NB4 (cell line): ENCODE data around the gene DSCAML1.

Experiments used
- DNase-seq: peaks from one replicate; pipeline ENCODE4 v3.0.0; 2010; ENCODE audit warnings: low read depth
- H3K4me3 ChIP-seq: one replicate; pipeline ENCODE4 v1.5.1; 2011; ENCODE audit warnings: mild to moderate bottlenecking, low read depth, low read length, moderate library complexity
- MAX ChIP-seq: IDR thresholded peaks from 2 replicates; pipeline ENCODE4 v1.6.1; 2011; ENCODE audit warnings: low read depth, low read length
- MYC ChIP-seq: IDR thresholded peaks from 2 replicates; pipeline ENCODE4 v1.6.1; 2011; ENCODE audit warnings: low read depth, low read length
- POLR2A ChIP-seq: IDR thresholded peaks from 2 replicates; pipeline ENCODE4 v1.6.1; 2011; ENCODE audit warnings: mild to moderate bottlenecking; ENCODE audit not compliant: insufficient read length; ENCODE audit errors: extremely low read depth
- TF ChIP-seq, protein P1 (sequence below): IDR thresholded peaks from one replicate; pipeline ENCODE4 v1.5.1; 2012; ENCODE audit warnings: low read depth, low read length

The DSCAML1 gene

DNA sequence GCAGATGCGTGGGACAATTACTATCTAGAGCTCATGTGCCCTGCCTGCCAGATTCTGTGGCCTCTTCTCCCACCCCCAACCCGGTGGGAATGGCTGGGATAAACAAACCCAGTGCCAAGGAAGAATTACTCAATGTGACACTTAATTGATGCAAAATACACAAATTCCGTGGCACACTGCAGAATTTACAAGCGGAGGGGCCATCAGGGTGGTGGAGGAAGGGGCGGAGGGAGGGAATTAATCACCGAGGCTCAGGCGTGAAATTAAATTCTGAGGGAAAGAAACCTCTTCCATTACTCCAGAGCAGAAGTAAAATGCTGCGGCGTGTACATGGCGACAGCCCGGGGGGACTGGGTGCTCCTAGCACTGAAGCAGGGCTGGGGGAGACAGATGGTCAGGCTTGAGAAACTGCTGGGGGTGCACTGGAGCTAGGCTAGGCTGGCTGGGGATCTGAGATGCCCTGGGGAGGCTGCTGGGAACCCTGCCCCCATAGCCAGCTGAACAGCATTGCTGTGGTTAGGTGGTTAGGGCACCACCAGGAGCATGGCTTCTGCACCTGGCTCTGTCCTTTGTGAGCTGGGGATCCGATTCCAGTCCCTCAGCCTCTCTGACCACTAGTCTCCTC, 268.8 kb downstream of the DSCAML1 start:
- TF ChIP-seq POLR2A (no peak), MAX (no peak), MYC (no peak)
- TF ChIP-seq, protein P1, sequence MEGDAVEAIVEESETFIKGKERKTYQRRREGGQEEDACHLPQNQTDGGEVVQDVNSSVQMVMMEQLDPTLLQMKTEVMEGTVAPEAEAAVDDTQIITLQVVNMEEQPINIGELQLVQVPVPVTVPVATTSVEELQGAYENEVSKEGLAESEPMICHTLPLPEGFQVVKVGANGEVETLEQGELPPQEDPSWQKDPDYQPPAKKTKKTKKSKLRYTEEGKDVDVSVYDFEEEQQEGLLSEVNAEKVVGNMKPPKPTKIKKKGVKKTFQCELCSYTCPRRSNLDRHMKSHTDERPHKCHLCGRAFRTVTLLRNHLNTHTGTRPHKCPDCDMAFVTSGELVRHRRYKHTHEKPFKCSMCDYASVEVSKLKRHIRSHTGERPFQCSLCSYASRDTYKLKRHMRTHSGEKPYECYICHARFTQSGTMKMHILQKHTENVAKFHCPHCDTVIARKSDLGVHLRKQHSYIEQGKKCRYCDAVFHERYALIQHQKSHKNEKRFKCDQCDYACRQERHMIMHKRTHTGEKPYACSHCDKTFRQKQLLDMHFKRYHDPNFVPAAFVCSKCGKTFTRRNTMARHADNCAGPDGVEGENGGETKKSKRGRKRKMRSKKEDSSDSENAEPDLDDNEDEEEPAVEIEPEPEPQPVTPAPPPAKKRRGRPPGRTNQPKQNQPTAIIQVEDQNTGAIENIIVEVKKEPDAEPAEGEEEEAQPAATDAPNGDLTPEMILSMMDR: no peak
- peak; percentile 19 for DNase-seq

GRCh38 chr11:117527271-117527670, 269.7 kb downstream of the DSCAML1 start:
- TF ChIP-seq MYC (no peak), POLR2A (no peak), MAX (no peak)
- TF ChIP-seq, protein P1: no peak
- no peak for DNase-seq

More for the DNA sequence above, 268.8 kb downstream of the DSCAML1 start:
- no peak overlapping the region for H3K4me3 ChIP-seq

GRCh38 chr11:117525866-117526542, 271.0 kb downstream of the DSCAML1 start:
- DNase-seq: no peak
- TF ChIP-seq MAX (no peak), POLR2A (no peak), MYC (no peak)
- TF ChIP-seq, protein P1: no peak
- no peak overlapping the region for H3K4me3 ChIP-seq

More at GRCh38 chr11:117527271-117527670, 269.7 kb downstream of the DSCAML1 start:
- no peak overlapping the region for H3K4me3 ChIP-seq

GRCh38 chr11:117524468-117525183, 272.4 kb downstream of the DSCAML1 start:
- no peak overlapping the region for H3K4me3 ChIP-seq
- TF ChIP-seq, protein P1: no peak
- TF ChIP-seq POLR2A (no peak), MAX (no peak), MYC (no peak)
- DNase-seq: no peak

- no peak for DNase-seq
- TF ChIP-seq MYC (no peak), MAX (no peak), POLR2A (no peak)
- TF ChIP-seq, protein P1: no peak
- no peak overlapping the region for H3K4me3 ChIP-seq
Measured at GRCh38 chr11:117523680-117524079, 273.3 kb downstream of the DSCAML1 start.
